HCT116 (cell line): ENCODE results near the gene BRCA2.

Experiments used
- CTCF ChIP-seq, 3 experiments: fragments of 200-600 bp in 1 of 3; sonication (generic) in 1 of 3; IDR thresholded peaks in 2 of 3; conservative IDR thresholded peaks in 1 of 3; 2 replicates each; pipeline ENCODE4 v1.5.1; 2012 to 2017; ENCODE audit warnings: low read depth in 2 of 3, low read length in 2 of 3, antibody characterized with exemption in 1 of 3, borderline replicate concordance in 1 of 3, control low read depth in 1 of 3, mild to moderate bottlenecking in 1 of 3, mixed read lengths in 1 of 3, mixed run types in 1 of 3, moderate library complexity in 1 of 3; ENCODE audit not compliant: insufficient read depth in 1 of 3
- ELF1 ChIP-seq: IDR thresholded peaks from 2 replicates; pipeline ENCODE4 v1.6.1; 2012; ENCODE audit warnings: low read depth, borderline replicate concordance
- EZH2 ChIP-seq: fragments of 200-600 bp; sonication (generic); IDR thresholded peaks from 2 replicates; pipeline ENCODE4 v1.6.1; 2017; ENCODE audit warnings: antibody characterized with exemption, mixed run types
- EZH2phosphoT487 ChIP-seq: fragments of 200-600 bp; IDR thresholded peaks from 2 replicates; pipeline ENCODE4 v1.6.1; 2018; ENCODE audit warnings: antibody characterized with exemption, borderline replicate concordance
- POLR2A ChIP-seq: IDR thresholded peaks from 2 replicates; pipeline ENCODE4 v1.7.0; 2011; ENCODE audit warnings: borderline replicate concordance; ENCODE audit not compliant: insufficient read depth, insufficient read length; ENCODE audit errors: extremely low read depth
- REST ChIP-seq: IDR thresholded peaks from 2 replicates; pipeline ENCODE4 v1.6.1; 2012; ENCODE audit warnings: low read depth
- SIN3A ChIP-seq: IDR thresholded peaks from 2 replicates; pipeline ENCODE4 v1.6.1; 2012; ENCODE audit warnings: low read depth
- SP1 ChIP-seq: IDR thresholded peaks from 2 replicates; pipeline ENCODE4 v1.6.1; 2012; ENCODE audit warnings: low read depth
- SRF ChIP-seq: IDR thresholded peaks from 2 replicates; pipeline ENCODE4 v1.6.1; 2012; ENCODE audit warnings: low read depth
- YY1 ChIP-seq: IDR thresholded peaks from 2 replicates; pipeline ENCODE4 v1.6.1; 2011; ENCODE audit warnings: low read length, low read depth, moderate library complexity, mild to moderate bottlenecking; ENCODE audit not compliant: insufficient replicate concordance; ENCODE audit errors: extremely low read depth
- ZBTB33 ChIP-seq: IDR thresholded peaks from 2 replicates; pipeline ENCODE4 v1.6.1; 2011; ENCODE audit warnings: mild to moderate bottlenecking, low read length, moderate library complexity; ENCODE audit not compliant: insufficient replicate concordance; ENCODE audit errors: extremely low read depth
- ZNF274 ChIP-seq: fragments of 200-500 bp; sonication (Bioruptor generic); IDR thresholded peaks from 2 replicates; pipeline ENCODE4 v1.6.1; 2014; ENCODE audit warnings: mild to moderate bottlenecking, low read depth, low read length, inconsistent platforms

GRCh38 chr13:32438871-32439270, 123.6 kb downstream of the BRCA2 start:
- TF ChIP-seq CTCF (IDR thresholded peaks at IDR 0.05 in 2 of 3, conservative IDR thresholded peaks at IDR 0.05 in 1 of 3; ENCODE audit: borderline replicate concordance in 1 of 3, insufficient read depth in 1 of 3, low read depth in 2 of 3, low read length in 2 of 3), result no peak
- no peak for TF ChIP-seq POLR2A
- TF ChIP-seq SIN3A, result no peak
- TF ChIP-seq SP1, result no peak
- no peak for TF ChIP-seq EZH2phosphoT487
- no peak for TF ChIP-seq YY1
- no peak for TF ChIP-seq ELF1
- TF ChIP-seq ZBTB33, result no peak
- no peak for TF ChIP-seq EZH2
- TF ChIP-seq REST, result no peak
- TF ChIP-seq SRF, result no peak
- no peak for TF ChIP-seq ZNF274
